ENCODE data around the gene STAMBP.
A peak's percentile ranks its signal among the peaks of the same experiment; 100 is the strongest.
"Not testable (repeated sequence)": the region's sequence is repeated elsewhere in the genome, so short reads cannot be mapped to it uniquely, and the experiment has no call there.

STAMBP gene

GRCh38 chr2:73887596-73888353, 59.0 kb downstream of the STAMBP start:
- not testable (repeated sequence) for H3K36me3 Mint-ChIP-seq; ATAC-seq (replicated peaks); H3K4me3 Mint-ChIP-seq; DNase-seq; H3K27ac Mint-ChIP-seq; H3K9me3 Mint-ChIP-seq
- peaks cover 7 to 14% of the 10 kb centered on the region in 2 donors for H3K4me1 Mint-ChIP-seq
- H3K27me3 Mint-ChIP-seq, result peaks cover 24 to 38% of the 10 kb centered on the region in 2 donors

- Mint-ChIP-seq H3K27ac (no peak overlapping the region), H3K4me3 (no peak overlapping the region), H3K36me3 (no peaks in the 10 kb centered on the region), H3K27me3 (peaks cover 20 to 35% of the 10 kb centered on the region in 2 donors), H3K4me1 (peaks cover 7 to 14% of the 10 kb centered on the region in 2 donors), H3K9me3 (peaks cover 0 to 2% of the 10 kb centered on the region in 2 donors)
- DNase-seq (no peak), ATAC-seq (replicated peaks) (no peak)
Measured at GRCh38 chr2:73888388-73888787, 59.6 kb downstream of the STAMBP start.

- Mint-ChIP-seq H3K36me3 (no peaks in the 10 kb centered on the region), H3K9me3 (peaks cover 0 to 2% of the 10 kb centered on the region in 2 donors), H3K27ac (no peak overlapping the region), H3K27me3 (peaks cover 18 to 34% of the 10 kb centered on the region in 2 donors), H3K4me1 (peaks cover 7 to 14% of the 10 kb centered on the region in 2 donors), H3K4me3 (no peak overlapping the region)
- ATAC-seq (replicated peaks), result no peak
- no peak for DNase-seq
Measured at GRCh38 chr2:73889206-73889605, 60.4 kb downstream of the STAMBP start.

- DNase-seq (no peak), ATAC-seq (replicated peaks) (no peak)
- Mint-ChIP-seq H3K4me3 (no peak overlapping the region), H3K4me1 (peaks cover 7 to 14% of the 10 kb centered on the region in 2 donors), H3K27me3 (peaks cover 18 to 42% of the 10 kb centered on the region in 2 donors), H3K9me3 (peaks cover 0 to 2% of the 10 kb centered on the region in 2 donors), H3K36me3 (no peaks in the 10 kb centered on the region), H3K27ac (no peak overlapping the region)
Measured at GRCh38 chr2:73890301-73891092, 61.7 kb downstream of the STAMBP start.

GRCh38 chr2:73891276-73891901, 62.6 kb downstream of the STAMBP start:
- ATAC-seq (replicated peaks) (no peak), DNase-seq (no peak)
- peaks cover 0 to 2% of the 10 kb centered on the region in 2 donors for H3K9me3 Mint-ChIP-seq
- no peak overlapping the region for H3K27ac Mint-ChIP-seq
- no peak overlapping the region for H3K4me3 Mint-ChIP-seq
- H3K4me1 Mint-ChIP-seq, result peaks cover 5 to 11% of the 10 kb centered on the region in 2 donors
- H3K27me3 Mint-ChIP-seq, result peaks cover 15 to 34% of the 10 kb centered on the region in 2 donors
- no peaks in the 10 kb centered on the region for H3K36me3 Mint-ChIP-seq

GRCh38 chr2:73892631-73893329, 64.0 kb downstream of the STAMBP start, which contains the start of gene ACTG2:
Gene ACTG2 (plus strand): TSS chr2:73893008. CDS start chr2:73901312, 8,304 bp downstream.
- Mint-ChIP-seq H3K4me1 (peaks cover 8 to 14% of the 10 kb centered on the region in 2 donors), H3K36me3 (no peaks in the 10 kb centered on the region), H3K27me3 (peaks cover 4 to 21% of the 10 kb centered on the region in 2 donors), H3K9me3 (no peaks in the 10 kb centered on the region), H3K4me3 (no peak within 1 kb of the TSS), H3K27ac (peak within 1 kb of the TSS; percentile 11)
- DNase-seq, result no peak
- no peak for ATAC-seq (replicated peaks)

- Mint-ChIP-seq H3K9me3 (no peaks in the 10 kb centered on the region), H3K27me3 (peaks cover 3 to 10% of the 10 kb centered on the region in 2 donors), H3K27ac (peak overlapping the region; percentile 11), H3K4me1 (peaks cover 8 to 14% of the 10 kb centered on the region in 2 donors), H3K36me3 (no peaks in the 10 kb centered on the region), H3K4me3 (no peak overlapping the region)
- no peak for DNase-seq
- no peak for ATAC-seq (replicated peaks)
Measured at GRCh38 chr2:73893764-73894474, 65.2 kb downstream of the STAMBP start.

- Mint-ChIP-seq H3K27me3 (peaks cover 3 to 10% of the 10 kb centered on the region in 2 donors), H3K4me3 (no peak overlapping the region), H3K27ac (no peak overlapping the region), H3K9me3 (no peaks in the 10 kb centered on the region), H3K4me1 (peaks cover 8 to 14% of the 10 kb centered on the region in 2 donors), H3K36me3 (no peaks in the 10 kb centered on the region)
- DNase-seq (no peak), ATAC-seq (replicated peaks) (no peak)
Measured at GRCh38 chr2:73894475-73894850, 65.7 kb downstream of the STAMBP start.

GRCh38 chr2:73894877-73895276, 66.1 kb downstream of the STAMBP start:
- ATAC-seq (replicated peaks) (no peak), DNase-seq (no peak)
- Mint-ChIP-seq H3K27ac (no peak overlapping the region), H3K27me3 (peaks cover 4 to 10% of the 10 kb centered on the region in 2 donors), H3K4me1 (peaks cover 8 to 14% of the 10 kb centered on the region in 2 donors), H3K4me3 (no peak overlapping the region), H3K36me3 (no peaks in the 10 kb centered on the region), H3K9me3 (no peaks in the 10 kb centered on the region)

- no peaks in the 10 kb centered on the region for H3K36me3 Mint-ChIP-seq
- H3K27me3 Mint-ChIP-seq, result peaks cover 5 to 16% of the 10 kb centered on the region in 2 donors
- no peaks in the 10 kb centered on the region for H3K9me3 Mint-ChIP-seq
- DNase-seq, result no peak
- ATAC-seq (replicated peaks), result no peak
- H3K27ac Mint-ChIP-seq, result no peak overlapping the region
- H3K4me3 Mint-ChIP-seq, result no peak overlapping the region
- peaks cover 8 to 14% of the 10 kb centered on the region in 2 donors for H3K4me1 Mint-ChIP-seq
Measured at GRCh38 chr2:73895473-73895872, 66.7 kb downstream of the STAMBP start.

GRCh38 chr2:73896362-73897239, 67.8 kb downstream of the STAMBP start:
- Mint-ChIP-seq H3K27me3 (peaks cover 5 to 28% of the 10 kb centered on the region in 2 donors), H3K4me3 (peak overlapping the region in 1 of 2 donors; percentile 18), H3K27ac (peak overlapping the region; percentile 70)

GRCh38 chr2:73897240-73897583, 68.5 kb downstream of the STAMBP start:
- H3K27ac Mint-ChIP-seq, result peak overlapping the region; percentile 70
- H3K4me3 Mint-ChIP-seq, result no peak overlapping the region

More at GRCh38 chr2:73896362-73897239, 67.8 kb downstream of the STAMBP start:
- DNase-seq (peak; percentile 39), ATAC-seq (replicated peaks) (peak; percentile 95 to 96)
- Mint-ChIP-seq H3K36me3 (no peaks in the 10 kb centered on the region), H3K9me3 (no peaks in the 10 kb centered on the region), H3K4me1 (peaks cover 8 to 14% of the 10 kb centered on the region in 2 donors)

More at GRCh38 chr2:73897240-73897583, 68.5 kb downstream of the STAMBP start:
- DNase-seq, result no peak
- H3K9me3 Mint-ChIP-seq, result no peaks in the 10 kb centered on the region
- H3K4me1 Mint-ChIP-seq, result peaks cover 8 to 14% of the 10 kb centered on the region in 2 donors
- ATAC-seq (replicated peaks), result peak; percentile 8 to 13
- H3K27me3 Mint-ChIP-seq, result peaks cover 5 to 34% of the 10 kb centered on the region in 2 donors
- H3K36me3 Mint-ChIP-seq, result no peaks in the 10 kb centered on the region

Measured in stimulated activated naive B cell treated with anti-CD40 and anti-IgM and Interleukin-4, amounts not matched to agents 10 μg/mL and 1 μg/mL and 100 μg/mL, for 72 hours (primary cell).